HG02885 (cell line): ENCODE measurements around the gene MMP17.
A peak's percentile ranks its signal among the peaks of the same experiment; 100 is the strongest.
"Not testable (repeated sequence)": the region's sequence is repeated elsewhere in the genome, so short reads cannot be mapped to it uniquely, and the experiment has no call there.

Experiments
- ATAC-seq: cut with Tn5 transposase; IDR thresholded peaks from one replicate; pipeline ENCODE4 v1.9.1; 2021; ENCODE audit warnings: mild to moderate bottlenecking; ENCODE audit not compliant: unreplicated experiment, poor library complexity

The MMP17 gene

DNA sequence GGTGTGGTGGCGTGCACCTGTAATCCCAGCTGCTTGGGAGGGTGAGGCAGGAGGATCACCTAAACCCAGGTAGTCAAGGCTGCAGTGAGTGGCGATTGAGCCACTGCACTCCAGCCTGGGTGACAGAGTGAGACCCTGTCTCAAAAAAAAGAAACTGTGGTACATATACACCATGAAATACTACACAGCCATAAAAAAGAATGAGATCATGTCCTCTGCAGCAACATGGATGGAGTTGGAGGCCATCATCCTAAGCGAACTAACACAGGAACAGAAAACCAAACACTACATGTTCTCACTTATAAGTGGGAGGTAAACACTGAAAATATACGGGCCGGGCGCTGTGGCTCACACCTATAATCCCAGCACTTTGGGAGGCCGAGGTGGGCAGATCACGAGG is 63.5 kb downstream of the MMP17 start:
- ATAC-seq = not testable (repeated sequence)

DNA sequence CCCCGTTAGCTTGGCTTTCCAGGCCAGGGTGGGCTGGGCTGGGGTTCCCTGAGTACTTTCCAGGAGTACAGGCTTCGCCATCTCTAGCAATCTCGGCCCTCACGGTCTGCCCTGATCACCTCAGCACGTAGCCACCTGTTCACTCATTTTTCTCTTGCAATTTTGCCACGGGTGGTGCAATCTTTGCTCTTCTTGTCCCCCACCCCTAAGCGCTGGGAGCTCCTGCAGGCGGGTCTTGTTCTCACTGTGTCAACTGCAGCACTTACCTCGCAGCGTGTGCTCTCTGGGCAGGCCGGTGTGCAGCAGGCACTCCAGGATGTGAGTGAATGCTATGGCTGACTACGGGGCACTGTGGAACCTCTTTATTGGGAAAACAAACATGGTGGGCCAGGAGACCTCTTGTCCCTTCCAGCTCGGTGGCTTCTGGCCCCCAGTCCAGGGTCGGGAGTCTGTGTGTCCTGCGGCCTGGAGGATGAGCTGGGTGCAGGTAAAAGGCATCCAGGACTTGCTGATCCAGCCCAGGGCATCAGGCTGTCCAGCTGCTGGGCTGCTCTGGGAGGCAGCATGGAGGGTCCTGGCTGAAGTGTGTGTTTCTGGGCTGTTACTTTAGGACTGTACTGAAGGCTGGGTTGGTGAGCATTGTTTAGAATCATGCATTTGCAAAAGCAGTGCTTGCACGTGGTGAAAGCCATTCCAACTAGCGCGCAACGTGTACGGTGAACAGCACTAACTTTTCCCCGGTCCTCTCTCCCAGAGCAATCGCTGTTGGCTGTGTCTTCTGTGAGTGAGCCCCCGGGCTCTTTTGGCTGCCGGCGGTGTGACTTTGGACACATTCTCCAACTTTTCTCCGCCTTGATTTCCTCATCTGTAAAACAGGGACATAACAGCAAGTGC is 64.8 kb downstream of the MMP17 start:
- no peak for ATAC-seq

DNA sequence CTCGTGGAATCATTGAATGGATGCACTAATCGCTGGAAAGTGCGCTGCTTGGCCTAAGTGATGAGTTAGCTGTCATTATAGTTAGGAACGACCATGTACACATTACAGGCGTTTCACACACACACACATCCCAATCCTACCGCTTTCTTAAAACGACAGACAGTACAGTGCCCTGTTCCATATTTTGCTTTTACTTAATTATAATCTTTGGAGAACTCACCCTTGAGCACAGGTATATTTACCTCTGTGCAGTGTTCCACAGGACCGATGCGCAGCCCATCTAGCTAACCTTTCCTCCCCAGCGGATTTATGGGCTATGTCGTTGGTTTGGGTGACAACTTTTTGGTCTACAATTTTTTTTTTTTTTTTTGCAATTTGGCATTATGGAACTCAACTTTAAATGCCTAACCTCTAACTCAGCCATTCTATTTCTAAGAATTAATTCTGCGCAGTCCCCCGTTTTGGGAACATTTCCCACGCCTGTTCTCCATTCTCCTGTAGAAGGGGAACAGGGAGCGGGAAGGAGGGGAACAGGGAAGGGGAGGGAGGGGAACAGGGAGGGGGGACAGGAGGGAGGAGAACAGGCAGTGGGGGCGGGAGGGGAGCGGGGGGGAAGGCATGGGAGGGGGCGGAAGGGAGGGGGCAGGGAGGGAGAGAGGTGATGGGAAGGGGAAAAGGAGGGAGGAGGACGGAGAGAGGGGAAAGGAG is 65.6 kb downstream of the MMP17 start:
- no peak for ATAC-seq

DNA sequence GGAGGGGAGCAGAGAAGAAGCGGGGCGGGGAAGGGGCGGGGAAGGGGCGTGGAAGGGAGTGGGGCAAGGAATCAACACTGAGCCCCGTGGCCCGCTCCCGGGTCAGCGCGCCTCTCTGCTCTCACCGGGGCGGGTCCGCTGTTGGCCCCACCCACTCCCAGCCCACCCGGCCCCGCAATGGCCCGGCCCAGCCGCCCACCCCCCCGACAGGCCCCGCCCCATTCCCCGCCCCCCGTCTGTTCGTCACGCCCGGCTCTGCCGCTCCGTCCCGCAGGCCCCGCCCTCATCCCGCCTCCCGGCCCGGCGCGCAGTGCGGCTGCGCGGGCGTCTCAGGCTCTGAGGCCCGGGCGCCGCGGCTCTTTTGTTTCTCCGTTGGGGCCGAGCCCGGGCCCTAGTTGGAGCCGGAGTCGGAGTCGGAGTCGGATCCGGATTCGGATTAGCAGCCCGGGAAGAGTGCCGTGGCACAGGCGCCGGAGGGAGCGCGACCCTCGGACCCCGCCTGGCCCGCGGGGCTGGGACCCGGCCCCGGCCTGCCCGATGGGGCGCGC is 66.2 kb downstream of the MMP17 start, which contains the start of gene ULK1:
Gene ULK1 (plus strand): TSS at position 310 of the 548 bp plus-strand sequence. CDS start 380 bp downstream, outside the sequence.
- ATAC-seq = peak; percentile 83

DNA sequence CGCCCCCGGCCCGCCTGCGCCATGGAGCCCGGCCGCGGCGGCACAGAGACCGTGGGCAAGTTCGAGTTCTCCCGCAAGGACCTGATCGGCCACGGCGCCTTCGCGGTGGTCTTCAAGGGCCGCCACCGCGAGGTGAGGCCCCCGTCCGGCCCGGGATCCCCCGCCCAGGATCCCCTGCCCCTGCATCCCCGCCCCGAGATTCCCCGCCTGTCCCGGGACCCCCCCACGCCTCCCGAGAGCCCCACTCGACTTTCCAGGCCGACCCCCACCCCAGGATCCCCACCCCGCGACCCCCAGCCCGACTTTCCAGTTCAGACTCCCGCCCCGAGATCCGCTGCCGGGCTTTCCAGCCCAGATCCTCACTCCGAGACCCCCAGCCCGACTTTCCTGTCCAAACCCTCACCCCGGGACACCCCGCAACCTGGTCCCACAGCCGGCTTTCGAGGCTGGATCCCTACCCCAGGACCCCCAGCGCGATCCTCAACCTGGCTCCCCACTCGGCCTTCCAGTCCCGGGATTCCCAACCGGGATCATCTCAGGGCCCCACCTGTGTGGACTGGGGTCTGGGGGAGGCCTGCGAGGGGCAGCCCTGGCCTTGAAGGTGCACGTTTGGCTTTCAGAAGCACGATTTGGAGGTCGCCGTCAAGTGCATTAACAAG is 66.9 kb downstream of the MMP17 start:
- no peak for ATAC-seq

DNA sequence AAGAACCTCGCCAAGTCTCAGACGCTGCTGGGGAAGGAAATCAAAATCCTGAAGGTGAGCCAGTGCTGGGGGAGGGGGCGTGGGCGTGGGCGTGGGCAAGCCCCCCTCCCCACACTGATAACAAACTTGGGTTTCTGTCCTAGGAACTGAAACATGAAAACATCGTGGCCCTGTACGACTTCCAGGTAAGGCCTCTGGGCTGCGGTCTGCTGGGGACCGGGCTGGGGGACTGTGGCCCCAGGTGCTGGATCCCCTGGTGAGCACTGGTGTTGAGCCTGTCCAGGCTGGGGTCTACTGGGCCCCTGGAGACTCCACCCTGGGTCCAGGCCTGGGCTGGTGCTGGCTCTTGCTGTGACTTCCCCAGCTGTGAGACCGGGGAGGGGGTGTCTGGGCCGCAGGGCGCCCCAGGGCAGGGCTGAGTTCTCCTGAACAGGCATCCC is 67.5 kb downstream of the MMP17 start:
- ATAC-seq = peak; percentile 15

DNA sequence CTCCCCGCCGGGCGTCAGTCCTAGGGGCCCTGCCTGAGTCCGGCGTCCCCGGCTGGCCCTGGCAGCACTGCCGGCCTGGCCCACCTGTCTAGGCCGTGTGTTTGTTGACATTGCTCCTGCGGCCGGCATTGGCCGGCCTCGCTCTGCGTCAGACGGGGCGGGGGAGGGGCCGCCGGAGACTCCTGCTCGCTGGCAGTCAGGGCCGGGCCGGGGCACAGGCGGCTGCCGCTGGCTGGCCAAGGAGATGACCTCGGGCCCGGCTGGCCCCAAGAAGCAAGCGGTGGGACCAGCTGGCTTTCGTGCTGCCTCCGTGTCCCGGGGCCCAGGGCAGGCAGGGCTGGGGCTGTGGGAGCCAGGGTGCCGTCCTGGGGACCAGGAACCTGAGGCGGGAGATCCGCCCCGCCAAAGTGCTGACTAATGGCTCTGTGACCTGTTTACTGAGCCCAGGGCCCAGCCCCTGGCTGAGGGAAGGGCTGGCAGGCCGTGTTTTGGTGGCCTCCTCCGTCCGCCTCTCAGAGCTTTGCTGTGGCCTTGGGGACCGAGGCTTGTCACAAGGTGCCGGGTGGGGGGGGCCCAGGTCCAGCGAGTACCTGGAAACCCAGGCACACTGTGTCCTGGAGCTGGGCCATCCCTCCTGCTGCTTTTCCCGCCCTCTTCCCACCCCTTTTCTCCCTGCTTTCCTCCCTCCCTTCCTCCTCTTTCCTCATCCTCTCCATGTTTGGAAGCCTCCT is 68.1 kb downstream of the MMP17 start:
- peak; percentile 68 for ATAC-seq

DNA sequence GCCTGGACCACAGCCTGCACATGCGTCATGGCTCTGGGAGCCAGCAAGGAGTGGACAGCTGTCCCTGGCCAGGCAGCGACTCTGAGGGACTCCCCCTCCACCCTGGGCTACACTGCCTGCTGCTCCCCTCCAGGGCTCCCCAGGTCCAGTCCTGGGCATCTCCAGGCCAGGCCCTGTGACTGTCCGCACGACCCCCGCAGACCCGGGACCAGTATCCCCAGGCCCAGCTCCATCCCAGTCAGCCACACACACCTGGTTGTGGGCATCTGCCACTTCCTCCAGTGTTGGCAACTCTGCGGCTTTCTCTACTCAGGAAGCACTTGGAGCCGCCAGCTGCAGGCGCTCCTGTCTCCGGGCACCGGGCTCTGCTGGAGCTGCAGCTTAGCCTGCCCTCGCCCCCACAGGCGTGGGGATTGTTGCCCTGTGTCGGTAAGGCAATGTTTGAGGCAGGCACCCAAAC is 68.6 kb downstream of the MMP17 start:
- ATAC-seq = no peak

DNA sequence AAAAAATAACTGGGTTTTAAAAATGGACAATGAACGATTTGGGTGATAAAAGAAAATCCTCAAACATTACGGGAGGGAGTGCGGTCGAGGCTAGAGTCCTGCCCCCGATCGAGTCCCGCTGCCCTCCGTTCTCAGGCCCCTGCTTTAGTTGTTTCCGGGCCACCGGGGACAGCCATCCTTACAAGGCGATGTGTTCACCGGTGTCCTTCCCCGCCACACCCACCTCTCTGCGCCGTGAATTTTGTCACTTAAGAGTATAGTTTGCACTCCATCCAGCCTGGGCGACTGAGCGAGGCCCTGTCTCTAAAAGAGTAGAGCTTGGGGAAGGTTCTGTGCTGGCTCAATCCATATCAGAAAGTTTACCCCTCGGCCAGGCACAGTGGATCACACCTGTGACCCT is 69.1 kb downstream of the MMP17 start:
- ATAC-seq = no peak

DNA sequence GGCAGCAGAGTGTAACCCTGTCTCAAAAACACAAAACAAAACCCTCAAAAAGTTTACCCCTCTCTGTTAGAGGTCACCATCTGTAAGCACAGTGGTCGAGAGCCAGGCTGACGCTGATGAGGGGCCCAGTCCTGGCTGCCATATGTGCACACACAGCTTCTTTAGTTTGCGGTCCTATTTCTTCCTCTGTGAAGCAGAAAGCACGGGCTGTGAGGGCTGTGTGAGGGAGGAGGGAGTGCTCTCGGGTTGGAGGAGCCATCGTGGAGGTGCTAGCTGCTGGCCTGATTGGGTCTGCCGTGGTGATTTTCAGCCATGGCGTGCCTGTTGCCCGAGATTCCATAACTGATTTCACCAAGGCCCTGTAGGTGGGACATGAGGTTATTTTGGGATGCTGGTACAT is 69.7 kb downstream of the MMP17 start:
- no peak for ATAC-seq

DNA sequence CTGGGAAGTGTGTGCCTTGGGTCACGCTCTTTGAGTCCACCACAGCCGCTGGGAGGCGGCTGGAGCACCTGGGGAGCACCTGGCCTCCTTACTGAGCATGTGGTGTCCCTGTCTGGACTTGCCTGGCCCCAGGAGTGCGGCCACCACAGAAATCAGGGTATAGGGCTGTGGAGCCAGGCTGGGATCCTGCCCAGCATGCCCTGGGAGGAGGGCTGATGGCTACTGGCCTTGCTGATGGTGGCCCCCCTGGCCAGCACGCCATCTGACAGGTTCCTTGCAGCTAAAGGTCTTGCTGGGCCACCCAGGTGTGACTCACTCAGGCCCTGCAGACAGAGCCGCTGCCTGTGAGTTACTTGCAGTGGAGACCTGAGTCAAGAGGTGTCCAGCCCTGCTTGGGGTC is 72.2 kb downstream of the MMP17 start:
- ATAC-seq = no peak
